Measurements from ENCODE around the gene ARHGAP15. TPM values are rescaled to one million over a fixed set of nuclear protein-coding genes. Genes with fewer than 3 reads are reported as not detected.

ARHGAP15 gene
- total RNA-seq, 1 donor from 2014 or later: 18.5 TPM

DNA sequence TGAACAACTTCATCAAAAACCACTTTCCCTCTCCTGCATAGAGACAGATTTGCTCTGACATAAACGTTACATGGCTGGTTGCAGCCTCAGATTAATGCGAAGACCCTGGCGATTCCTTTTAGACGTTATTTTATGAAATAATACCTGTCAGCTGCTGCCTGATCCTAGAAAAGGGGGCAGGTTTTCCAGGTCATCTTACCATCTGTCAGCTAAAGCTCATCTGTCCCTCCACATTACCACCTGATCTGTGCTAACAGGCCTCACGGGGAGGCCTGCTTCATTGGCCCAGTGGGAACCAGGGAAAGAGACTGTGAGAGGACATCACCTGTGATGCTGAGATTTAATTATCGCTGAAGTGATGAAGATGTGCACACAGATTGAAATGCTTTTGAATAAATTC, 261.0 kb downstream of the ARHGAP15 start:
- Histone ChIP-seq H3K4me1 (no peaks in the 10 kb centered on the region), H3K4me3 (no peak overlapping the region), H3K36me3 (no peaks in the 10 kb centered on the region), H3K27me3 (ENCODE audit: low read depth) (no peaks in the 10 kb centered on the region), H3K27ac (no peak overlapping the region), H3K9me3 (no peaks in the 10 kb centered on the region)
- ATAC-seq: no peak
- no peak for DNase-seq
- intact Hi-C loops (cut with DNase I): no loop called here
- no peak for TF ChIP-seq CTCF (IDR thresholded peaks at IDR 0.05)

DNA sequence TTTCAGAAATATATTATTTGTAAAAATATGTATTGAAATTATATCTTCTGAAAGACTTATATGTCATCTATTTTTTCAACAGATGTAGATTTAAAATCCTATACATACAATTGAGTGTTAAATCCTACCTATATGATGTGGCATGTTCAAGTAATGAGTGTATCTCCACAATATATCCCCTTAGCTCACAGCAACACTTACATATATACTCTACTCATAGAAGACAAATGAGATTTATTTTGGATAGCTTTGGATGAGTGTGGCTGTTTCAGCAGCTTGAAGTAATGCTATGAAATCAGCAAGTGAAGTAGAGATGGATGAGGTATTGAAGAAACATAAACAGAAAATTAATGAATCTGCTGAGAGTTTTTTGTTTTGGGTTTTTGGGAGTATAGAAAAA, 263.1 kb downstream of the ARHGAP15 start:
- Histone ChIP-seq H3K27ac (no peak overlapping the region), H3K9me3 (no peaks in the 10 kb centered on the region), H3K4me1 (no peaks in the 10 kb centered on the region), H3K27me3 (ENCODE audit: low read depth) (no peaks in the 10 kb centered on the region), H3K4me3 (no peak overlapping the region), H3K36me3 (no peaks in the 10 kb centered on the region)
- intact Hi-C loops (cut with DNase I): no loop called here
- ATAC-seq: no peak
- TF ChIP-seq CTCF (IDR thresholded peaks at IDR 0.05): no peak
- no peak for DNase-seq

DNA sequence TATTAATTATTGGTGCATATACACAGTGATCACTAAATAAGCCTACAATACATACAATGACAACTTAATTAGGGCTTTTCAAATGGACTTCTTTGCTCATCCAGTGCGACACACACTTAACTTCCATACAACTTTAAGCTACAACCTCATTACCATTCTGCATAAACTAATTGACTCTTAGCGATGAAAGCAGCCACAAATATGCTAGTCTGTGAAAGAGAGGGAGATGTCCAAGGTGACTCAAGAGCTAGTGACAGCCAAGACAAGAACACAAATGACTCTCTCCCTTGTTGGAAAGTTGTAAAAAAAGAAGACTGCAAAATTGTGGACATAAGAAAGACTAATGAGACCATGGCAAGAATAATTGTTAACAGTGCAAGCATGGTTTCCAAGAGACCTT, 264.8 kb downstream of the ARHGAP15 start:
- intact Hi-C loops (cut with DNase I): no loop called here
- Histone ChIP-seq H3K27me3 (ENCODE audit: low read depth) (no peaks in the 10 kb centered on the region), H3K9me3 (no peaks in the 10 kb centered on the region), H3K4me3 (no peak overlapping the region), H3K4me1 (no peaks in the 10 kb centered on the region), H3K27ac (no peak overlapping the region), H3K36me3 (no peaks in the 10 kb centered on the region)
- ATAC-seq (no peak), DNase-seq (no peak)
- no peak for TF ChIP-seq CTCF (IDR thresholded peaks at IDR 0.05)

DNA sequence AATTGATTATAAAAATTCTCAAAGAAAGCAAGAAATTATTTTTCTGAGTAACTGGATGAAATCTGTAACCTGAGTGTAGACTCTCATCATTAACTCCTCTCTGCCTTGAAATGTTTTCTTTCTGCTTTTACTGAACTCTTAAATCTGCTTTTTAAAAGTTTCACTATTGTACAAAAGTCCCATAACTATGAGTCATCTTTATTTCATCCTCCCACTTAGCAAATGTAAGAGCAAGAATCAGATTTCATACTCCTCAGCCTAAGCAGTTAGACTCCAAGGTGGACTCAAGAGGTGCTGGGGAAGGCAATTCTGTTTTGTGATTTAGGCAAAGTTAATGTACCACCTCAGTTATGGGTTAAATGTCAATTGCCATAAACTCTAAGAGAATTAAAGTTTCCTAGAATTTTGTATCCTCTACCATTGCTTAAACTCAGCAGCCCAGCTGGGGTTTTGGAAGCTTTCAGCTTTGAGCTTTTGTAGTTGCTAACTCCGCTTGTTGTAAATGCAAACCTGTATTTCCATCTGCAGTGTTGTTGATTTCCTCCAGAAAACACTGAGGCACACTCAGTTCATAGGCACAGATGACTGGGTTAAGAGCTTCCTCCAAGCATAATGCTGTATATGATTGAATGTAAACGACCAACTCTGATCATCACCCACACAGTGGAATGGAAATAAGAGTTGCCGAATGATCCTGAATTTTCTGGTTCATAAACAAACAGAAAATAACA, 268.8 kb downstream of the ARHGAP15 start:
- H3K27me3 ChIP-seq (ENCODE audit: low read depth): no peaks in the 10 kb centered on the region
- DNase-seq: no peak
- H3K27ac ChIP-seq: no peak overlapping the region
- H3K4me3 ChIP-seq: no peak overlapping the region
- TF ChIP-seq CTCF (IDR thresholded peaks at IDR 0.05): no peak
- no peaks in the 10 kb centered on the region for H3K9me3 ChIP-seq
- no peak for ATAC-seq
- intact Hi-C loops (cut with DNase I): no loop called here
- no peaks in the 10 kb centered on the region for H3K36me3 ChIP-seq
- no peaks in the 10 kb centered on the region for H3K4me1 ChIP-seq

- no peak for TF ChIP-seq CTCF (IDR thresholded peaks at IDR 0.05)
- DNase-seq (no peak), ATAC-seq (no peak)
- Histone ChIP-seq H3K4me3 (no peak overlapping the region), H3K27ac (no peak overlapping the region), H3K27me3 (ENCODE audit: low read depth) (no peaks in the 10 kb centered on the region), H3K36me3 (no peaks in the 10 kb centered on the region), H3K9me3 (no peaks in the 10 kb centered on the region), H3K4me1 (no peaks in the 10 kb centered on the region)
- intact Hi-C loops (cut with DNase I): no loop called here
Observed at GRCh38 chr2:143398781-143399180, 269.6 kb downstream of the ARHGAP15 start.

All from lower lobe of right lung (tissue), 2 donors.